HepG2 (cell line): ENCODE results near the gene PARP3. TPM values are rescaled to one million over a fixed set of nuclear protein-coding genes. Genes with fewer than 3 reads are reported as not detected.

Experiments
- FOXK1 ChIP-seq: sonication (generic); formaldehyde crosslinking; IDR thresholded peaks from 2 replicates; pipeline ENCODE4 v1.4.0; 2020; ENCODE audit warnings: low read depth, missing genetic modification reagents, borderline replicate concordance
- FUBP1 ChIP-seq: sonication (generic); formaldehyde crosslinking; IDR thresholded peaks from 2 replicates; pipeline ENCODE4 v1.5.1; 2020; ENCODE audit warnings: missing genetic modification reagents, mild to moderate bottlenecking, borderline replicate concordance
- GATAD1 ChIP-seq: IDR thresholded peaks from 2 replicates; pipeline ENCODE4 v1.6.1; 2016; ENCODE audit warnings: missing genetic modification reagents, missing compliant biosample characterization
- HNRNPL ChIP-seq: fragments of 200-400 bp; formaldehyde crosslinking; IDR thresholded peaks from 2 replicates; pipeline ENCODE4 v1.6.1; 2017; ENCODE audit warnings: mild to moderate bottlenecking, low read depth, low read length
- NR2C2 ChIP-seq: sonication (generic); formaldehyde crosslinking; IDR thresholded peaks from 2 replicates; pipeline ENCODE4 v1.4.0; 2020; ENCODE audit warnings: missing genetic modification reagents, mild to moderate bottlenecking, moderate library complexity, borderline replicate concordance
- PBX2 ChIP-seq: IDR thresholded peaks from 2 replicates; pipeline ENCODE4 v1.6.1; 2016; ENCODE audit warnings: control low read depth
- PCBP2 ChIP-seq: fragments of 200-400 bp; formaldehyde crosslinking; optimal IDR thresholded peaks from 2 replicates; pipeline ENCODE3; 2018; ENCODE audit warnings: low read length, low read depth; ENCODE audit not compliant: poor library complexity, severe bottlenecking
- PHF5A ChIP-seq: IDR thresholded peaks from one replicate; pipeline ENCODE4 v1.6.1; 2018; ENCODE audit warnings: low read depth, missing genetic modification reagents; ENCODE audit not compliant: unreplicated experiment
- RNF219 ChIP-seq: sonication (generic); formaldehyde crosslinking; IDR thresholded peaks from 2 replicates; pipeline ENCODE4 v1.5.0; 2020; ENCODE audit warnings: mild to moderate bottlenecking, missing genetic modification reagents
- SNRNP70 ChIP-seq: fragments of 200-400 bp; formaldehyde crosslinking; IDR thresholded peaks from 2 replicates; pipeline ENCODE4 v1.6.1; 2017; ENCODE audit warnings: mild to moderate bottlenecking, low read depth, low read length, moderate library complexity
- THAP8 ChIP-seq: sonication (generic); formaldehyde crosslinking; IDR thresholded peaks from 2 replicates; pipeline ENCODE4 v1.5.1; 2020; ENCODE audit warnings: missing genetic modification reagents, mild to moderate bottlenecking, borderline replicate concordance
- ZBTB21 ChIP-seq: sonication (generic); formaldehyde crosslinking; IDR thresholded peaks from 2 replicates; pipeline ENCODE4 v1.4.0; 2020; ENCODE audit warnings: missing genetic modification reagents
- ZBTB37 ChIP-seq: sonication (generic); formaldehyde crosslinking; IDR thresholded peaks from 2 replicates; pipeline ENCODE4 v1.4.0; 2020; ENCODE audit warnings: mild to moderate bottlenecking, missing genetic modification reagents
- ZHX1 ChIP-seq: sonication (generic); formaldehyde crosslinking; IDR thresholded peaks from 2 replicates; pipeline ENCODE4 v1.8.1; 2022; ENCODE audit warnings: low read depth, mild to moderate bottlenecking, missing genetic modification reagents
- ZNF557 ChIP-seq: sonication (generic); formaldehyde crosslinking; IDR thresholded peaks from 2 replicates; pipeline ENCODE4 v1.4.0; 2020; ENCODE audit warnings: missing genetic modification reagents
- ZNF629 ChIP-seq: sonication (generic); formaldehyde crosslinking; conservative IDR thresholded peaks from 2 replicates; pipeline ENCODE4 v1.5.0; 2020; ENCODE audit warnings: missing genetic modification reagents
- ZNF777 ChIP-seq: sonication (generic); formaldehyde crosslinking; IDR thresholded peaks from 2 replicates; pipeline ENCODE4 v1.4.0; 2020; ENCODE audit warnings: missing genetic modification reagents
- polyA plus RNA-seq, 8 experiments: library from polyadenylated mRNA; depleted of rRNA in 3 of 8; stranded (reverse) in 7 of 8; unstranded in 1 of 8; fragments of >200 nt; fragmentation: Illumina TruSeq in 4 of 8; extraction: Trizol in 4 of 8; gene quantifications; 2 replicates each; pipeline versions ENCODE4 v1.2.1 to v1.2.3, GENCODE V29; 2011 to 2016; ENCODE audit warnings: low read depth in 4 of 8, missing spikeins in 1 of 8, mixed read lengths in 1 of 8; ENCODE audit not compliant: insufficient read depth in 1 of 8
- total RNA-seq, 5 experiments: library from RNA; depleted of rRNA; stranded (reverse); fragments of >200 nt; fragmentation: Illumina TruSeq; extraction: Trizol; gene quantifications; 2 replicates each; pipeline ENCODE4 v1.2.3, GENCODE V29; 2016; ENCODE audit warnings: low read depth in 1 of 5

Gene PARP3
- total and polyA plus RNA-seq, 2 of the 13 experiments (the other 11 are each of a cell fraction or from before 2014, with no cell fraction given) = 11.2 to 21.5 TPM

- TF ChIP-seq ZNF557 (CRISPR knock-in tag) = no peak
- peak; percentile 76 for TF ChIP-seq PHF5A (CRISPR knock-in tag)
- TF ChIP-seq SNRNP70 = no peak
- no peak for TF ChIP-seq ZNF777
- TF ChIP-seq ZBTB37 (CRISPR knock-in tag) = no peak
- no peak for TF ChIP-seq ZHX1 (CRISPR knock-in tag)
- no peak; the same call in 1 of the 2 replicates for TF ChIP-seq HNRNPL
- no peak; the same call in 1 of the 2 replicates for TF ChIP-seq FUBP1 (CRISPR knock-in tag)
- TF ChIP-seq FOXK1 (CRISPR knock-in tag) = 0 out of 2 replicates have a peak, but pooled peaks have one; percentile 47
- no peak for TF ChIP-seq ZBTB21 (CRISPR knock-in tag)
- TF ChIP-seq RNF219 = no peak
- TF ChIP-seq PCBP2 = no peak
- TF ChIP-seq PBX2 (CRISPR knock-in tag) = no peak
- TF ChIP-seq NR2C2 = peak; percentile 93
- TF ChIP-seq GATAD1 (CRISPR knock-in tag) = peak; percentile 95
- no peak for TF ChIP-seq THAP8 (CRISPR knock-in tag)
- TF ChIP-seq ZNF629 (CRISPR knock-in tag) = peak; percentile 18; the same call in 1 of the 2 replicates
Observed at GRCh38 chr3:51941798-51942602, at the start of gene PARP3, which contains the start of gene RRP9 (continued).
